ENCODE measurements around the gene IGFL3. TPM values are rescaled to one million over a fixed set of nuclear protein-coding genes. Genes with fewer than 3 reads are reported as not detected.
A peak's percentile ranks its signal among the peaks of the same experiment; 100 is the strongest.

IGFL3 gene
- total RNA-seq, 2 experiments from 2014 or later, result not detected

DNA sequence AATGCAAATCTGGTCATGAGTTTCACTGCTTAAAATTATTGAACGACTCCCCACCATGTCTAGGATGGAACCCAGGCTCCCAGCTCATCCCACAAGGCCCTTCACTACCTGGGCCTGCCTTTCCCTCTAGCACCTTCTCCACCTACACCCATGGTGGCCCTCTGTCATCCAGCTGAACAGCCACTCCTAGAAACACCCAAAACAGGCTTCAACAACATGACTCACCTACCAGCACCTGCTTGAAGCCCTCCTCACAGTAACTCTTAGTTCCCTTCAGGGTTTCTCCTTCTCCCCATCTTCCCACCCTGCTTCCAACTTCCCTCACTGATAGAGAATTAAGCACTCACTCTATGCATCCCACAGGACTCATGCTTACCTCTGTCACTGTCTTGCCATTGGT, 16.9 kb upstream of the IGFL3 start:
- Mint-ChIP-seq H3K4me1 (no peaks in the 10 kb centered on the region), H3K9me3 (no peaks in the 10 kb centered on the region), H3K27ac (no peak overlapping the region), H3K27me3 (peaks cover 25% of the 10 kb centered on the region), H3K4me3 (no peak overlapping the region), H3K36me3 (ENCODE audit: low read depth) (no peaks in the 10 kb centered on the region)
- no peak for DNase-seq
- POLR2A ChIA-PET, result no interaction called here
- CTCF ChIA-PET, result no interaction called here

DNA sequence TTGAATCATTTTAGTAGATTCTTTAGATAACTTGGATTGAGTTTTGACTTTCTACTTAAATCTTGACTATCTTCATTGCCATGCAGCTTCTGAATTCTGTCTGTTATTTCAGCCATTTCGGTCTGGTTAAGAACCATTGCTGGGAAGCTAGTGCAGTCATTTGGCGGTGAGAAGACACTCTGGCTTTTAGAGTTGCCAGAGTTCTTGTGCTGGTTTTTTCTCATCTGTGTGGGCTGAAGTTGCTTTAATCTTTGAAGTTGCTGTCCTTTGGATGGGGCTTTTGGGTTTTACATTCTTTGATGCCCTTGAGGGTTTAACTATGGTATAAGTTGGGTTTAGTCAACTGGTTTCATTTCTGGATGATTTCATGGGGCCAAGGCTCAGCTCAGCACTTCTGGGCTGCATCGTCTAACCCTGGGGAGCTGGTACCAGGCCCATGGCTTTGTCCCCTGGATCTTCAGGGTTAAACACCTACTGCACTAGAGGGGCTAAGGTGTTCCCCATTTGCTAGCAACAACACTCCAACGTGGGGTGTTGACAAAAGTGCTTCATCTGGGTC, 13.5 kb upstream of the IGFL3 start:
- H3K9me3 Mint-ChIP-seq, result no peaks in the 10 kb centered on the region
- H3K36me3 Mint-ChIP-seq (ENCODE audit: low read depth), result no peaks in the 10 kb centered on the region
- peaks cover 2% of the 10 kb centered on the region for H3K4me1 Mint-ChIP-seq
- POLR2A ChIA-PET, result no interaction called here
- DNase-seq, result no peak
- CTCF ChIA-PET, result interaction anchor here (1.2 kb wide), 1 partner anchor 12 kb away, joined by 3 read pairs; no protein-coding TSS in a partner anchor
- no peak overlapping the region for H3K27ac Mint-ChIP-seq
- H3K27me3 Mint-ChIP-seq, result peaks cover 27% of the 10 kb centered on the region
- H3K4me3 Mint-ChIP-seq, result no peak overlapping the region

DNA sequence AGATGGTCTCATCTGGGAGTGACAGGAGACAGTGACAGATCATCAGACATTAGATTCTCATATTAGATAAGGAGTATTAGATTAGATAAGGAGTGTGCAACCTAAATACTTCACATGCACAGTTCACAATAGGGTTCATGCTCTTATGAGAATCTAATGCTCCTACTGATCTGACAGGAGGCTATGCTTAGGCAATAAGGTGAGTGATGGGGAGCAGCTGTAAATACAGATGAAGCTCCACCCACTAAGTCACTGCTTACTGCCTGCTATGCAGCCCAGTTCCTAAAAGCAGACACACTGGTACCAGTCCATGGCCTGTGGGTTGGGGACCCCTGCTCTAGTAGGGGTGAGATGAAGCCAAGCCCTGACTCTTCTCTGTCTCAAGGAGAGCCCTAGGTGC, 10.0 kb upstream of the IGFL3 start:
- Mint-ChIP-seq H3K27me3 (peaks cover 38% of the 10 kb centered on the region), H3K36me3 (ENCODE audit: low read depth) (no peaks in the 10 kb centered on the region), H3K27ac (no peak overlapping the region), H3K9me3 (no peaks in the 10 kb centered on the region), H3K4me1 (peaks cover 3% of the 10 kb centered on the region), H3K4me3 (no peak overlapping the region)
- DNase-seq, result no peak
- POLR2A ChIA-PET, result no interaction called here
- CTCF ChIA-PET, result no interaction called here

DNA sequence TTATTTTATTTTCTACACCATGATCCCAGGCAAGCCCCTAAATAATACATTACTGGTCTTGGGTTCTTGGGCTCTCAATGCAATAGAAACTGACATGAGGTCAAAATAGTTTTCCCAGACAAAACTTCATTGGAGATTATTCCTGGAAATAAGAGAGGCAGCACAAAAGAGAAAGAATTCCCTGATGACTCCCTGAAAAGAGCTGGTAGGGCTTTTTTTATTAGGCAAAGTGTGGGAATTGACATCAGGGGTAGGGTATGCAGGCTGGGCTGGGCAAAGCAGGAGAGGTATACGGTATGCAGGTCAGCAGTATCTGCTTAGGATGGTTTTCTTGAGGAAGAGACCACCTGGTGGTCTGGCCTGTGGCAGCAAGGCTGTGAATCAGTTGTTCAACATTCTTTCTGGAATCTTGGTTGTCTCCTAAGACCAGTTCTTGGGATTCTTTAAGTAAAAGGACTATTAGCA, 9.3 kb upstream of the IGFL3 start:
- ChIA-PET POLR2A (no interaction called here), CTCF (no interaction called here)
- DNase-seq, result no peak
- peaks cover 3% of the 10 kb centered on the region for H3K4me1 Mint-ChIP-seq
- H3K27me3 Mint-ChIP-seq, result peaks cover 44% of the 10 kb centered on the region
- H3K27ac Mint-ChIP-seq, result no peak overlapping the region
- no peaks in the 10 kb centered on the region for H3K36me3 Mint-ChIP-seq (ENCODE audit: low read depth)
- no peaks in the 10 kb centered on the region for H3K9me3 Mint-ChIP-seq
- H3K4me3 Mint-ChIP-seq, result no peak overlapping the region

DNA sequence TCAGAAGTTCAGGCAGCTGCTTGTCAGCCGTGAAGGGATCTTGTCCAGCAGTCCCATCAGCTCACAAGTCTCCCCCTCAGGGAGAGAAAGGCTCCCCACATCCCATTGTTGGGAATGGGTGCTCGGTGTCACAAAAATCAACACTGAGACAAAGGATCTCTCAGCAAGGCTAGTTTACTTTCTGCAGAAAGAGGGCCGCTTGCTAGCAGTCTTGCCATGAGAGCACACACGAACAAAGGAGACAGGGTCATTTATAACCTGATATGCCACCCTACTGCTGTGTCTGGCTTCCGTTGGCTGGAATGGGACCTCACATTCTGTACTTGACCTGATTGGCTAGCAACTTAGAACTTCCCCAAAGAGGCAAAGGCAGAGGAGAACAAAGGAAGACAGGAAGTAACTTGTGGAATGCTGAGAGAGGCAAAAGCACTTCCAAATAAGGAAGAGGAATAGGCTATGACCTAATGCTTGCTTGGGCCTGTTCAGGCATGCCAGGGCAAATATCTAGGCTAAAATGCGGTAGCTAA, 8.7 kb upstream of the IGFL3 start:
- no peaks in the 10 kb centered on the region for H3K9me3 Mint-ChIP-seq
- H3K27me3 Mint-ChIP-seq, result peaks cover 48% of the 10 kb centered on the region
- CTCF ChIA-PET, result no interaction called here
- H3K4me1 Mint-ChIP-seq, result peaks cover 3% of the 10 kb centered on the region
- no peak for DNase-seq
- H3K27ac Mint-ChIP-seq, result no peak overlapping the region
- H3K36me3 Mint-ChIP-seq (ENCODE audit: low read depth), result no peaks in the 10 kb centered on the region
- H3K4me3 Mint-ChIP-seq, result no peak overlapping the region
- POLR2A ChIA-PET, result no interaction called here

DNA sequence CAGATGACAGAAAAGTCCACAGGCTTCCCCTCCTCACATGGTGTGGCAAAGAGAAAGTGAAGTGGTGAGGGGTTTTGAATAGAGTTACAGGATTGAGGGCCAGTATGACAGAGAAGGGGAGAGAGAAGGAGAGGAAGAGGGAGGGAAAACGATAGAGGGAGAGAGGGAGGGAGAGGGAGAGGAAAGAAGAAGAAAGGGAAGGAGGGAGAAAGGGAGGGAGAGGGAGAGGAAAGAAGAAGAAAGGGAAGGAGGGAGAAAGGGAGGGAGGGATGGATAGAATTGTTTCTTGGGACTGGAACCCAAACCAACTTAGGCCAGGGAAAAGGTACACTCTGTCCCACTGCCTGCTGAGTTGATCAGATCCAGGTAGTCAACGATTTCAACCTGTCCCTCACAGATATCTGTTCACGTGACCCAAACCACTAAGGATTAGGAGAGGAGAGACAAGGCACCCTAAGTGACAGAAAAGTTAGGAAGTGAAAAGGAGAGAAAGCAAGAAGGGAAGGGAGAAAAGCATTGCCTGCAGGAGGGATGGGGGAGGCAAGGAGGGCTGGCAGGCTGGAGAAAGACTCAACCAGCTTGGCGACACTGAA, 8.1 kb upstream of the IGFL3 start:
- POLR2A ChIA-PET, result no interaction called here
- CTCF ChIA-PET, result no interaction called here
- H3K27me3 Mint-ChIP-seq, result peaks cover 53% of the 10 kb centered on the region
- DNase-seq, result no peak
- H3K27ac Mint-ChIP-seq, result no peak overlapping the region
- H3K4me3 Mint-ChIP-seq, result no peak overlapping the region
- no peaks in the 10 kb centered on the region for H3K36me3 Mint-ChIP-seq (ENCODE audit: low read depth)
- no peaks in the 10 kb centered on the region for H3K9me3 Mint-ChIP-seq
- H3K4me1 Mint-ChIP-seq, result peaks cover 3% of the 10 kb centered on the region

DNA sequence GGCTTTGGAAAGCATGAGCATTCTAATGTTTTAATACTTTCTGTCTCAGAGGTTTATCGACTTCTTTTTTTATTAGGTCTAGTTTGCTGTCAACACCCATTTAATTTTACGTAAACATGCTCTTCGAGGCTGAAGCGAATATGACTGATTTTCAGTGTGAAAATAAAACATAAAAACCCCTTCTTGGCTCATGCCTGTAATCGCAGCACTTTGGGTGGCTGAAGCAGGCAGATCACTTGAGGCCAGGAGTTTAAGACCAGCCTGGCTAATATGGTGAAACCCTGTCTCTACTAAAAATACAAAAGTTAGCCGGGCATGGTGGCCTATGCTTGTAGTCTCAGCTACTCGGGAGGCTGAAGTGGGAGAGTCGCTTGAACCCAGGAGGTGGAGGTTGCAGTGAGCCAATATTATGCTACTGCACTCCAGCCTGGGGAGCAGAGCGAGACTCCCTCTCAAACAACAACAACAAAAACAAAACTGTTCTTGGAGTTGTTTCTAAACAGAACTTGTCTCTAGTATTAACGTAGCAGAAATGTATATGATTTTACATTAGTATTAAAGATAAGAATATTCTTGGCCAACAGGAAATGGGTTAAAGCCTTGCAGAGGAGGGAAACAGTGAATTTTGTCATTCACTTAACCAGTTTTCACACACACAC, 7.1 kb upstream of the IGFL3 start:
- Mint-ChIP-seq H3K4me3 (no peak overlapping the region), H3K27me3 (peaks cover 59% of the 10 kb centered on the region), H3K9me3 (no peaks in the 10 kb centered on the region), H3K4me1 (peaks cover 3% of the 10 kb centered on the region), H3K36me3 (ENCODE audit: low read depth) (no peaks in the 10 kb centered on the region), H3K27ac (no peak overlapping the region)
- CTCF ChIA-PET, result no interaction called here
- POLR2A ChIA-PET, result no interaction called here
- DNase-seq, result no peak

DNA sequence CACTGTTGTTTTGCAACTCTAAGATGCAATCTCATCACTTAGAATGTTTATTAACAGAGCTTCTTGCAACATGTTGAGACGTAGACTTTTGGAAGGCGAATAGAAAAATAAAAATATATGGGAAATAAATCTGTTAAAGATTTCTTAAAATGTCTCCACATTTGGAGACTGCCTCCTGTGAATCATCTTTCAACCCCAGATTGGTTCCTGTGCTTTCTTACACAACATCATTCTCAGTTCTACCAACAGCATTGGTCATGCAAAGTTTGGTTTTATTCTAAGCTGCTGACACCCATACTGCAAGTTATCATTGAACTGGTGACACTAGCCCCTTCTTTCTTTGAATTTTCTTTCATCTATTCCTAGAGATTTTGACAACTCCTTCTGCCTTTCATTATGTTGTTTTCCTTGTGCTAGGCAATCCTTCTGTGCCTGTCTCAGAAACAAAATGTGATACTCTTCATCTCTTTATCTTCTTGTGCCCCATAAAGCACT, 1.6 kb upstream of the IGFL3 start:
- H3K27me3 Mint-ChIP-seq, result peaks cover 56% of the 10 kb centered on the region

DNA sequence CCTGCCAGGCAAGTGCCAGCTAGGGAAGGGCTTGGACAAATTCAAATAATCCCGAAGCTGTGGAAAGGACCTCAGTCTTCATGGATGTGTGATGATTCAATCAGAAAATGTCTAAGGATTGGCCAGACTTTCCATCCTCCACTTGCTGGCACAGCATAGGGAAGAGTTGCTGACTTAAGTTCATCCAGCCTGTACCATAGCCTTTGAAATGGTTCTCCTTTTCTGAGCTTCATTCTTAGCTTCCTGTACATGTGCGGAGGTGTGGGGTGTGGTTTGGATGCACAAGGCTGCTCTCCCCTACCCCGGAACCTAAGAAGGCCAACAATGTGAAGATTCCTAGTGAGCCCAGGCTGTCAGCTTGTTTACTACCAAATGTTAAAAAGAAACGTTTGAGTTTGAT, 959 bp upstream of the IGFL3 start:
- Mint-ChIP-seq H3K4me1 (no peaks in the 10 kb centered on the region), H3K27me3 (peaks cover 57% of the 10 kb centered on the region), H3K36me3 (ENCODE audit: low read depth) (no peaks in the 10 kb centered on the region), H3K9me3 (no peaks in the 10 kb centered on the region), H3K4me3 (no peak overlapping the region), H3K27ac (no peak overlapping the region)
- DNase-seq, result no peak
- POLR2A ChIA-PET, result no interaction called here
- CTCF ChIA-PET, result interaction anchor here (0.6 to 1.0 kb wide), 2 partner anchors 13 to 1435 kb away, joined by 3 to 4 read pairs; no protein-coding TSS in a partner anchor

More for the DNA sequence above, 1.6 kb upstream of the IGFL3 start:
- H3K27ac Mint-ChIP-seq, result no peak overlapping the region
- CTCF ChIA-PET, result interaction anchor here (0.6 to 1.0 kb wide), 2 partner anchors 12 to 1435 kb away, joined by 3 to 4 read pairs; no protein-coding TSS in a partner anchor
- no peaks in the 10 kb centered on the region for H3K36me3 Mint-ChIP-seq (ENCODE audit: low read depth)
- POLR2A ChIA-PET, result no interaction called here
- H3K4me3 Mint-ChIP-seq, result no peak overlapping the region
- DNase-seq, result no peak
- no peaks in the 10 kb centered on the region for H3K9me3 Mint-ChIP-seq
- no peaks in the 10 kb centered on the region for H3K4me1 Mint-ChIP-seq

DNA sequence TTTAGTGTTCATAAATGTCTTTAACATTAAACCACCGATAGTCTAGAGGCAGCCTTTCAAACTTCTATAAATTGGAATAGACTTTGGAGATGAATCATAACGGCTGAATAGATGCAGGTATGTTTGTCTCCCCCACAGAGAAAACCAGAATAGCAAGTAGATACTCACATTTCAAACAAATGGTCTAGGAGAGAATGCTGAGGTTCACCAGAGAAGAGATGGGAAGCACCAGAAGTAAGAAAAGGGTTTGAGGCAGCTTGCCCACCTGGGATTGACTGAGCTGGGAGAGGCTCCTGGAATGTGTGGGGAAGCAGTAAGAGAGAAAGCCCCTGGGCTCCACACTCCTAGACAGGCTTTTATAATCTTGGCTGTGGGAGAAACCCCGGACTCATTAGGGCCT, 6.4 kb downstream of the IGFL3 start:
- peaks cover 3% of the 10 kb centered on the region for H3K4me1 Mint-ChIP-seq
- CTCF ChIA-PET, result no interaction called here
- DNase-seq, result no peak
- H3K9me3 Mint-ChIP-seq, result no peaks in the 10 kb centered on the region
- POLR2A ChIA-PET, result no interaction called here
- H3K4me3 Mint-ChIP-seq, result no peak overlapping the region
- H3K36me3 Mint-ChIP-seq (ENCODE audit: low read depth), result no peaks in the 10 kb centered on the region
- H3K27me3 Mint-ChIP-seq, result peaks cover 30% of the 10 kb centered on the region
- H3K27ac Mint-ChIP-seq, result no peak overlapping the region

DNA sequence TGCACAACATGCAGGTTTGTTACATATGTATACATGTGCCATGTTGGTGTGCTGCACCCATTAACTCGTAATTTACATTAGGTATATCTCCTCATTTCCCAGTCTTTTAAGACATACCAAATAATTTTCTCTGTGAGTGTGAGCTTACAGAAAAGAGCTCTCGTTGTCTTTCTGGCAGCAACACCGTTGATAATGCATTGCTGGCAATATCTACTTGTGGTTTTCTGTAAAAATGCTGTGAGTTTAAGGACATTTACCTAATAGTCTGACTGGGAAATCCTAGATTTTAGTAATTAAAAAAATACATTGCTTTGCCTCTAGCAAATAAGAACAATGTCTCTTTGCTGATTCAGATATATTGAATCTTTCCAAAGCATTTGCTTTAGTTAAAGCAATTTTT, 8.4 kb downstream of the IGFL3 start:
- H3K36me3 Mint-ChIP-seq (ENCODE audit: low read depth), result no peaks in the 10 kb centered on the region
- peaks cover 30% of the 10 kb centered on the region for H3K27me3 Mint-ChIP-seq
- CTCF ChIA-PET, result interaction anchor here (1.0 kb wide), 1 partner anchor 54 kb away, joined by 3 read pairs; no protein-coding TSS in a partner anchor
- POLR2A ChIA-PET, result no interaction called here
- H3K4me1 Mint-ChIP-seq, result peaks cover 3% of the 10 kb centered on the region
- no peaks in the 10 kb centered on the region for H3K9me3 Mint-ChIP-seq
- no peak for DNase-seq
- H3K4me3 Mint-ChIP-seq, result no peak overlapping the region
- no peak overlapping the region for H3K27ac Mint-ChIP-seq

DNA sequence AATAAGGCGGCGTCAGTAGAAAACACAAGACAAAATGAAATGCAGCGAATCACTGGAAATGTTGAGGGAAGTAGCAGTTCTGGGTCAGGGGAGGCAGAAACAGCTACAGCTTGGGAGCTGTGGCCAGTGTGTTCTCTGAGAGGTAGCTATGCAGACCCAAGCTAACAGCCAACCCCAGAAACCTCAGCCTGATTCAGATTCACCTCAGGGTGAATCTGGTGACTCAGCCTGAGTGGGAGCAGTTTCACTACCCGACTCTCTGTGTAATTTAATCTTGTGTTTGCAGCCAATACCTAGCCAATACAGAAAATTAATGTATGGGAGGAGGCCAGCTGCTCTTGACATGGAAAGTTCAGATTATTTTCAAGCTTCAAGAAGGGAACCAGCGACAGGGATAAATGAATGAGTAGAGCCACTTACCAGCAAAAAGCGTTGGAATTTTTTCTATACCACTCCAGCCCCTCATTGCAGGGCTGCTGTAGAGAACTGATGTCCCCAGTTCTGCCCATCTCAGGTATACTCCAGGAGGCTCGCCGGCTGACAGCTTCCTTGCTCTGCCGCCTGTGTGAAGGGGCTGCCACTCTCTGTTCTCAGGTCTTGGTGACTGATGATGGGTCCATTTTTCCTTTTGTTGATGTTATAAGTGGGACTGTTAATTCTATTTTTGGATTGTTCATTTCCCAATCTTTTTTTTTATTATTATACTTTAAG, 8.9 kb downstream of the IGFL3 start:
- Mint-ChIP-seq H3K4me1 (peaks cover 3% of the 10 kb centered on the region), H3K27me3 (peaks cover 27% of the 10 kb centered on the region), H3K36me3 (ENCODE audit: low read depth) (no peaks in the 10 kb centered on the region), H3K27ac (no peak overlapping the region), H3K4me3 (no peak overlapping the region), H3K9me3 (no peaks in the 10 kb centered on the region)
- POLR2A ChIA-PET, result no interaction called here
- peak; percentile 10 for DNase-seq
- CTCF ChIA-PET, result interaction anchor here (0.9 to 1.1 kb wide), 3 partner anchors 41 to 85 kb away, joined by 3 read pairs; no protein-coding TSS in a partner anchor

DNA sequence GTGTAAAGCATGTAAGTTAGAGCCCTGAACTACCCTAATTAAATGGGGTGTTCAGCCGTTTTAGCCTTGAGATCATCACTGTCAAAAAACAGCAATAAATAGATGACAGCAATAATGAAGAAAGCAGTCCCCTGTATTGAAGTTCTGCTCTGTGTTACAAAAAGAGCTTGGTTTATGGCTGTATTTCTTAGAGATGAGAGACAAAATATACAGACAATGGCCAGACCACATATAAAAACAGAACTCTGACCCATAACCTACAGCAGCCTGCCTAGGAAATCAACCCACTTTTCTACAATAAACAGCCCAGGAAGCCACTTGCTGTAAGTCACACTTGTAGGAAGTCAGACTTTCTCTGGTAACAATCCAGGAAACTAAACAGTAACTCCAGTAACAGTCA, 10.8 kb downstream of the IGFL3 start:
- Mint-ChIP-seq H3K27me3 (peaks cover 22% of the 10 kb centered on the region), H3K36me3 (ENCODE audit: low read depth) (no peaks in the 10 kb centered on the region), H3K4me1 (peaks cover 3% of the 10 kb centered on the region), H3K27ac (no peak overlapping the region), H3K9me3 (no peaks in the 10 kb centered on the region), H3K4me3 (no peak overlapping the region)
- ChIA-PET CTCF (interaction anchor here (0.6 to 1.0 kb wide), 2 partner anchors 34 to 229 kb away, joined by 3 read pairs; partner anchors contain the start of gene IGFL2), POLR2A (no interaction called here)
- DNase-seq, result no peak
